COLO668 (cell line): ENCODE measurements around the gene GEN1.

Experiments used
- DNase-seq: peaks from one replicate; lab custom pipeline; 2025; ENCODE audit not compliant: unreplicated experiment; lab: John Stamatoyannopoulos, UW

Gene GEN1

DNA sequence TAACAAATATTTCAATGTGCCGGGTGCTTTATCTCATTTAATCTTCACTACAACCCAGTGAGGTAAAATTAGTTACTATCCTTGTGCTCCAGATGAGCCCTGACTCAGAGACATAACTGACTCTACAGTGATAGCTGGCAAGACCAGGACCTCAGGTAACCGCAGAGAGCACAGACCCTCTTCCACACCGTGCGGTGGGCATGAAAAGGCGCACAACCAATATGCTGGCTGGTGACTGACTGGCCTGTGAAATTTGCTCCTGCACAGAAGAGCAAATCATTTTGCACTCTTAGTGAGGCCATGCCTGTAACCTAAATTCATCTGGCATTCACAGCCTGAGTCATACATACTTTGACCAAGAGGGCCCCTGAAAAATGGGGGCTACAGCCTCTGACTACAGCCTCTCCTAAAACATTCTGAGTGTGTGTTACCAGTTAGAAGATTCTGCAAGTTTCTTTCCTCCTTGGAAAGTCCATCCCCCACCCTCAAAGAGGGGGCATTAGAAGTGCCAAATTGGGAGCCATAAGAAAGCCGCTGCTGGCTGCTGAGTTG, 39.9 kb downstream of the GEN1 start:
- DNase-seq, result no peak

DNA sequence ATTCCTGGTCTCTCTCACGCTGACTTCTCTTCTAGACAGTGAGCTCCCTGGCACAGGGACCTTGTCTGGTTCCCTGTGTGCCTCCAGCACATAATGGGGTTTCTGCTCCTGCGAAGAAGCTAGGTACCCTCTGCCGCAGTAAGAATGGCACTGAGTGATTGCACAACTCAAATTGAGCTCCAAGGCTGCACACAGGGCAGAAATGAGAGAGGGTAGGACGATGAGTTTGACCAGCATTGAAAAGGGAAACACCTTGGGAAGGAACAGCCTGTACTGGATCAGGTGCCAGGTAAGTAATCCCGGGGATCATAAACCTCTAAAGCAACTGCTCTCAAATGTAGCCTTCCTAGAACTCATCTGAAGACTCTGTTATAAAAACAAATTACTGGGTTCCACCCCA, 41.4 kb downstream of the GEN1 start:
- DNase-seq, result no peak

DNA sequence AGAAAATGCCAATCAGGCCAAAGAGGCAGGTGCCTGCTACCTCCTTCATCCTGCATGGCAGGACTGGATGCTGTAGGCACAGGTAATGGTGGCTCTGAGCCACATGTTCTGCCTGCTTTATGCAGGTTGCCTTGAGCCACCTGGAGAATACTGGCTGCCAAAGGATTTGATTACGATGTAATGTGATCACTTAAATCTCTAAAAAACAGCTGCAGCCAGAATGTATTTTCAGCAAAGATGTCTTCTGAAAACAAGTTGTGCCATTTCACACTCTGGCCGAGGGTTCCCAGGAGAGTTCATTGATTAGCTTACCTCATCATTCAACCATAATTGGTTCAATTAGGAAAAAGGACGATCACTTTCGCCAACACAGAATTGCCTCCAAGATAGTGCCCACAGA, 44.4 kb downstream of the GEN1 start:
- DNase-seq, result no peak

DNA sequence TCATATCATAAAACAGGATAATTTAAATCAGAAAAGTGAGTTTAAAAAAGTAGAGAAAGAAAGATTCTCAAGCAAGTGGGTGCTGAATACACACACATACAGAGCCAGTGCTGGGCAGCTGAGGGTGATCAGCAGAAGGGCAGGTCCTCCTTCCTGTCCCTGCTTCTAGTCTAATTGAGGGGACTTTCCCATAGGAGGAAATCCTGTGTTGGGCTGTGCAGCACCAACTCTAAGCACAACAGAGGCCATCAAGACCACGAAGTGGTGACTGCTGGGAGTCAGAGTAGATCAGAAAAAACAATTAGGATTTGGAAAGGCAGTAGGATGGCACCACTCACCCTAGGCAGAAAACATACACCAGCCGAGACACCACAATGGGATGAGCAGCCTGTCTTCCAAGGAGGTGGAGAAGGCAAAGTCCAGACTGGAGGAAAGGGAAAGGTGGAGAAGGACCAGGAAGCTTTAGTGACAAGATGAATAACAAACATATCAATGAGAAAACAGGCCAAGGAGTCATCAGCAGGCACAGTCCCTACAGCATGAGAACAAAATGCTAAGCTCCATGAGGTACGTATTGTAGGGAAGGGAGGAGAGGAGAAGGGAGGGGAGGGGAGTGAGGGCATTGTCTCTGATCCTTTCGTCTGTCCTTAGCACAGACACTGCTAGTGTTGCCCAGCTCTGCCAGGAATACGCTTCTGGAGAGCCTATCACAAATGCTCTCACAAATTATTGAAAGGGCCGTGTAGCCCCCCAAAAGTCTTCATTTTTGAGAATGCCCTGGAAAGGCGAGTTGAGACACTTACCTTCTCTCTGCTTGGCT, 45.6 kb downstream of the GEN1 start:
- DNase-seq, result no peak

DNA sequence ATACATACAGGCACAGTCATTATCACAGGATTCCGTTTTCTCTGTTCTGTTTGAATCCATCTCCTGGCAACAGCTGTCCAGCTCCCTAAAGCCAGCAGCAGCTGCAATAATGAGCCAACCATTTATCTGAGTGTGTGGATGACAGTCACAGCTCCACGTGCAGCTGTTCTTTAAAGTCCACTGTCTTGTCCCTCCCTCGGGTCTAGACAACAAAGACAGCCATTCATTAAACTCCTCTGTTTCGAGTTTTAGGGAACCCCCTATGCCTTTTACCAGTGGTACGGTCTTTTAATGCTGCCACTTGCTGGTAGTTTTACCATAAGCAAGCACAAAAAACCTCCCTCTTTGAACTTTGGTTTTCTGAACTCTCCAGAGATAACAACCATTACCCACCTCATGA, 46.3 kb downstream of the GEN1 start:
- DNase-seq, result peak; percentile 48

DNA sequence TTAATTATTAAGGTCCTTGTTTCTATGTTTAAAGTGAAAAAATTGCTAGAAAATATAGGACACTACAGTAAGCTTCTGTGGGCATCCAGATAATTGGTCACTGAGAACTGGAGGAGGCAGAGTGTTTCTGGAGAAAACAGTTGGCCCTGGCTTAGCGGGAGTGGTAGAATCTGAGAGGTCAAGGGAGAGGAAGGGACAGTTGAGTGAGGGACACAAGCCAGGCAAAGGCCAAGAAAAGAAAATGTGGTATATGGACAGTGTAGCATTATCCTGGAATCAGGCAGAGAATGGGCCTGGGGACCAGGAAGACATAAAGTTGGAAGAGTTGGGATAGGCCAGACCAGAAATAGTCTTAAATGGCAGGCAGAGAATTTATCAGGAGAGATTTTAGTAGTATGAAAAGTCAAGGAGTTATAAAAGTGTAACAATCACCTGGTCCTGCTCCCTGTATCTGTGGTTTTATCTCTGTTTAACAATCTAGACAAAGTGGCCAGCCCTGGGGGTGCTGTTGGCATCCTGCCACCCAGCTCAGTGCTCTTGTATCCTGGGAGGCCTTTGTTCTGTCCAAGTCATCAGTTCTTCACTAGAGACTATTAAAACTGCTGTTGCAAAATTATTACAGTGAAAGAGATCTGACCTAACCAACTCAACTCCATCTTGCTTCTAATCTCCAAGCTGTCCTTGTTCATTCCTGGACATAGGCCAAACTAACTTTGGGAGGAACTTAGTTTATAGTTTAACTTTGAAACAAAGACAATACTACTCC, 46.9 kb downstream of the GEN1 start:
- peak; percentile 66 for DNase-seq

DNA sequence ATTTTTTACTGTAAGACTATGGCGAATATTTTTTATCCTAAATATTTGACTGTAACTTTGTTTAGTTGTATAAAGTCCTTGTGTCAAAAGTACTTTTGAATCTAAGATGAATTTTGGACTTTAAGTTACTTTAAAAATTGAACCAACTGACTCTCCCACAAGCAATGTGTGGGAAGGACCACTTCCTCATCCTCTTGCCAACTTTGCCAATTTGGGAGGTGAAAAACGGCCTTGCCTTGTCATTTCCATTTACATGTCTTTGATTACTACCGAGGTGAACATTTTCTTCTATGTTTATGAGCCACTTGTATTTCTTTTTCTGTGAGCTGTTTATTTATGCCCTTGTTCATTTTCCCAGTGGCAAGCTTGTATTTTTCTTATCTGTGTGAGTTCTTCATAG, 49.6 kb downstream of the GEN1 start:
- no peak for DNase-seq

DNA sequence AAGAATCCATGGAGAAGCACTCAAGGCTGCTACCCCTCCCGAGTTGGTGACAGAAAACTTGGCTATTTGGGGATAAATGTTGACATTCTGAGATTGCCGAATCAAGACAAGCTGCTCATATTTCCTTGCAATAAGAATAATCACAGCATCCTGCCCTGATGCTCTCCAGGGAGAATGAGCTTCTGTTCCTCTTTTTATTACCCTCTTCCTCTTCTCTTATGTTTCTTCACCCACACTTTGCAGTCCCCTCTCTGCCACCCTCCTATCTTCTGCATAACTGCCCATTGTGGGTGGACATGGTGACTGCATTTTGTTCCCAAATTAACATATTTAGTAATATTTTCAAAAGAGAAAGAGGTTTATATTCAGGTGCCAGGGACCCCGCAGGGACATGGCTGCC, 50.4 kb downstream of the GEN1 start:
- DNase-seq, result no peak

DNA sequence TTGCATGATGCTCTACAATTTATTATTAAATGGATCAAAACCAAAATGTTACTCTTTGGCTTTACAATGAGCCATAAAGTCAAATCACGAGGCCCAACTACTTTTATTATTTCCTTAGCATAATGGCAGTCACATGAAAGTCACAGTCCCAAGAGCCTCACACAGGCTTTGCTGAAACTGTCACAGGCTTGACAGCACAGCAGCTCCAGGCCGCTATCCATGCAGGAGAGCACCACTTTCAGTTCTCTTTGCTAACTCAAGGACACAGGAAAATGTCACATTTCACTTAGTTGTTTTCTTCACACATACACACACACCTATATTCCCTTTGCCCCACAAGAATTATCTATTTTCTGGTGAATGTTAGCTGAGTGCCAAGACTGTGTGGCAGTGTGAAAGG, 51.2 kb downstream of the GEN1 start:
- no peak for DNase-seq

DNA sequence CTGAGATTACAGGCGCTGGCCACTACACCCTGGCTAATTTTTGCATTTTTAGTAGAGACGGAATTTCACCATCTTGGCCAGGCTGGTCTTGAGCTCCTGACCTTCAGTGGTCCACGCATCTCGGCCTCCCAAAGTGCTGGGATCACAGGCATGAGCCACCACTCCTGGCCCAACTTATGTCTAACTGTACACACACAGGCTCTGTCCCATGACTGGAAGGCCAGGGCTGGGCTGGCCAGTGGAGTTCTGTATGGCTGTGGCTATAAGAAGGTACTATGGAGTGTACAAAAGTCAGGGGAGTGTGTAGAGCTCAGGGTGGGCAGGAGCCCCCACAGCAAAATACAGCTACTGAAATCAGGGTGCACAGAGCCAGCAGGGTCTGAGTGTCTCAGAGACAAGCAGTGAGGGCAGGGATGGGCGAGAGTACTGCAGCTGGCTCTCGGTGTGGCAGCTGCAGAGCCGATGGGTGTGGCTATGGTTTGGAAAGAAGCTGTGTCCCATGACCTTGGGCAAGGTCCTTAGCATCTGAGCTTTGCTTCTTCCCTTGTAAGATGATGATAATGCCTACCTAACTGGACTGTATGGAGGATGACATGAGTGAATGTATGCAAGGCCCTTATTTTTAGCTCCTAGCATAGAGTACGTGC, 51.9 kb downstream of the GEN1 start:
- no peak for DNase-seq

DNA sequence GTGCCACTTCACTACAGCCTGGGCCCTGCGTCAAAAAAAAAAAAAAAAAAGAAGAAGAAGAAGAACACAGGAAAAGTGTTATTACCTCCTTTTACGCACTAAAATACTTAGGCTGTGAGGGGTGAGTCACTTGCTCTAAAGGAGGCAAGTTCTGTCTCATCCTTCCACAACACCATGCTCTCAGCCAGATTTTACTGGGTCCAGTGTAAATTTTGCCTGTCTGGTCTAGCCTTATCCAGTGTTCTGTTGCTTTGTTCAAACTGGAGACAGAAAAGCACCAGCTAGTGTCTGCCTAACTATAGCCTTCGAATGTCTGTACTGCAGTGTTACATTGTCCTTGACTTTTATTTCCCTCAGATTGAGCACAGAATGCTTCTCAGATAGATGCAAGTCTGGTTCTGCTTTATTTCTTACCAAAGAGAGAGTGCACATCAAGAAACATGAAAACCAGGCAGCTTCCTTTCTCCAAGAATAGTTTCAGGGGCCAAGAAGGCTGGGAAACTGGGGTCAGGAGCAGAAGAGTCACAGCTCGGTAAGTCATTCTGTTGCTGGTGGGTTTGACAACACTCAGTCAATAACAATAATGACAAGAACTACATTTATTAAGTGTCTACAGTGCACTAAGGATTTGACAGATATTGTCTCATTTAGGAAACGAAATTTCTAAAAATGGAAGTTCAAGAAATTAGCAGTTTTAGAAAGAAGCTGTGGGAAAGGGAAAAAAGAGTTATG, 59.2 kb downstream of the GEN1 start:
- no peak for DNase-seq

DNA sequence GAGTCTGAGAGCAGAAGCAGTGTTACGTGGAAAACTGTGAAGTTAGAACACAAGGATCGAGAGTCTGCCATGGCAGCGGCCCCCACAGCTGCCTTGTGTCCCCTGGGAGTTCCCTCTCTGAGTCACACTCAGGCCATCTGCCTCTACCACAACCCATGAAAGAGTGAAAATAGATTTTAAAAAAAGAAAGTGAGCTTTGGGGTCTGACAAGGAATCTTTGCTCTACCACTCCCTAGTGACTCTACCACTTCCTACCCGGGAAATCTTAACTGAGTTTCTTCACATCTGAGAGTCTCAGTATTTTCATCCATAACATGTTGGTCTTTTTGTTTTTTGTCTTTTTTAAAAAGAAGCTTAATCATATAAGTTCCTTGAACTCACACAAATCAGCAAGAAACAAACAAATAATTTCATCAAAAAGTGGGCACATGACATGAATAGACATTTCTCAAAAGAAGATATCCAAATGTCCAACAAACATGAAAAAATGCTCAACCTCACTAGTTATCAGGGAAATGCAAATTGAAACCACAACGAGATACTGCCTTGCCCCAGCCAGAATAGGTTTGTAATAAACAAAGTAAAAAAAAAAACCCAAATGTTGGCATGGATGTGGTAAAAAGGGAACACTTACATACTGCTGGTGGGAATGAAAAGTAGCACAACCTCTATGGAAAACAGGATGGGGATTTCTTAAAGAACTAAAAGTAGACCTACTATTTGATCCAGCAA, 60.0 kb downstream of the GEN1 start:
- DNase-seq, result no peak

DNA sequence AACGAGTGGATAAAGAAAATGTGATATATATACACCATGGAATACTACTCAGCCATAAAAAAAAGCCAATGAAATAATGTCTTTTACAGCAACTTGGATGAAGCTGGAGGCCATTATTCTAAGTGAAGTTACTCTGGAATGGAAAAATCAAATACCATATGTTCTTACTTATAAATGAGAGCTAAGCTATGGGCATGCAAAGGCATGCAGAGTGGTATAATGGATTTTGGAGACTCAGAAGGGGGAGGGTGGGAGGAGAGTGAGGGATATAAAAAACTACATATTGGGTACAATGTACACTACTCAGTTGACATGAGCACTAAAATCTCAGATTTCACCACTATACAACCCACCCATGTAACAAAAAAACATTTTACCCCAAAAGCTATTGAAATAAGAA, 60.7 kb downstream of the GEN1 start:
- DNase-seq, result no peak

DNA sequence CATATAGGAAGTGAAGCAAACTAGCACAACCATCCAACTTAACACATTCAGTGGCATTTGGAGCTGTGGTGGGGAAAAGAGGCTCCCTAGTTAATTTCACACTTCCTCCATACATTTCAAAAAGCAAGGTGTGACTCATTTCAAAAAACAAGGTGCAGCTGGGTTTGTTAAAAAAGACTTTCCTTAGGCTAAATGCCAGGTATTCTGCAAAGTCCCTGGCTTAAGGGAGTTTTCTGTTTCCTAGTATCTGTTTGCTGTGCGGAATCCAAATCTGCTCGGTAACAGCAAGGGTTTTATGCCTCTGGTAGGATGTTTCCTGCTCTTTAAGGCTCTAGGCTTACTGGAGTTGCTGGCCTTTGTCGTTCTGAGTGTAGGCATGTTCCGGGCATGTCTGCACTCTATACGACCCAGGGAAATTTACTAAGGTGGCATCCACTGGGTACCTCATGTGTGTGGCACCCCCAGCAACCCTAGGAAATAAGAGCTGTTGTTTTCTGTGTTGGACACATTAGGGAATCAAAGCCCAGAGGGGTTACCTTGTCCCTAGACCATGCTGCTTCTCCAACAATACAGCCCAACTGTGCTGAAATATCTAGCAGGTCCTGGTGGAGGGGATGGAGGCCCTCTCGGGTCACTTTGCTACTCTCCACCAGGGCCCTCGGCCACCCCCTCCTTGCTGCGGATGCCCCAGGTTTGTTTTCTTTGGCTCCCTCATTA, 61.7 kb downstream of the GEN1 start:
- no peak for DNase-seq

DNA sequence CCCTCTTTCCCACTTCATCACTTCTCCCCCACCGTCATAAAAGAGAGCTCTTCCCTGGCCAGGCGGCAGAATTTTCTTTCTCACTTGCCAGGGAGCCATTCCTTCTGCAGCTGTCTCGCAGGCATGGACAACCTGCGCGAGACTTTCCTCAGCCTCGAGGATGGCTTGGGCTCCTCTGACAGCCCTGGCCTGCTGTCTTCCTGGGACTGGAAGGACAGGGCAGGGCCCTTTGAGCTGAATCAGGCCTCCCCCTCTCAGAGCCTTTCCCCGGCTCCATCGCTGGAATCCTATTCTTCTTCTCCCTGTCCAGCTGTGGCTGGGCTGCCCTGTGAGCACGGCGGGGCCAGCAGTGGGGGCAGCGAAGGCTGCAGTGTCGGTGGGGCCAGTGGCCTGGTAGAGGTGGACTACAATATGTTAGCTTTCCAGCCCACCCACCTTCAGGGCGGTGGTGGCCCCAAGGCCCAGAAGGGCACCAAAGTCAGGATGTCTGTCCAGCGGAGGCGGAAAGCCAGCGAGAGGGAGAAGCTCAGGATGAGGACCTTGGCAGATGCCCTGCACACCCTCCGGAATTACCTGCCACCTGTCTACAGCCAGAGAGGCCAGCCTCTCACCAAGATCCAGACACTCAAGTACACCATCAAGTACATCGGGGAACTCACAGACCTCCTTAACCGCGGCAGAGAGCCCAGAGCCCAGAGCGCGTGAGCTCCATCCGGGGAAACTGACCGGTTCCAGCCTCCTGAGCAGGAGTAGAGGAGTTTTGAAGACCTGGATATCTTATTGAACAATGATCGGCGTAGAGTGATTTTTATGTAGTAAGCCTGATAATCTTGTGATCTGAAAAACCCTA, 62.7 kb downstream of the GEN1 start, which contains the start of gene MSGN1:
MSGN1 (plus strand) TSS at position 65 of the 850 bp plus-strand sequence; CDS start at position 124, 59 bp downstream.
- DNase-seq, result no peak

DNA sequence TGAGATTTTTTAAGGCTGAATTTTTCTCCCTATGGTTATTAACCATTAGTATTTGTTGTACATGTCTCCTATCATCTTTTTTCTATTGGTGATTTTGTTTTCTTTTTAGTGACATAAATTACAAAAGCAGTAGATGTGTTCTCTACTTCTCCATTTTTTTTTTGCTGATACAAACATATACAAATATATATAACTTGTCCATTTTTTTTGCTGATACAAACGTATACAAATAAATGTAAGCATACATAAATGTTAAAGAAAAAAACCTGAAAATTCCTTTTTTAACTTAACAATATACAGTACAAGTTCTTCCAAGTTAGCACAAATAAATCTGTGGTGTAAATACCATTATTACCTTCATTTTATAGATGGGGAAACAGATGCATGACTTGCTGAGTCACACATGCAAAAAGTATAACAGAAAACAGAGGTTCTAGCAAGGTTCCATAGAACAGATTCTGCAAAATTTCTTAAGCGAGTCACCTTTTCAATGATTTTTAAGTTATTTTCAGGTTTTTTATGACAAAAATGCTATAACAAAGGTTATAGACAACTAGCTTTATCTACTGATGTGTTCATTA, 64.4 kb downstream of the GEN1 start:
- no peak for DNase-seq

DNA sequence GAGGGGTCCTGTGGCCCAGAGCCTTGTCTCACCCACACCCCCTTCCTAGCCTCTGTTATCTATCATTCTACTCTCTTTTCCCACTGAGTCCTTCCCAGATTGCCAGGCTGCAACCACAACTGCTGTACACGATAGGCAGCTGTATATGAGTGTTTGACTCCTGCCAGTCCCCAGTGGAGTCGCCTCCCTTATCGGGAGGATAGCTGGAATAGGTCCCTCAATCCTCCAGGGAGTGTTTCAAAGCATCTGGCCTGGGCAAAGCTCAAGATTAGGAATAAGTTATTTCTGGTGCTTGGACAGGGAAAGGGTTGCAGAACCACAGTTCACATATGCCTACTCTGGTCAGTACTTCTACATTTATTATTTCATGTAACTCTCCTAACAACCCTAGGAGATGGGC, 67.1 kb downstream of the GEN1 start:
- DNase-seq, result no peak
